Fibroblast of lung (primary cell): ENCODE data around the gene USH2A. TPM values are rescaled to one million over a fixed set of nuclear protein-coding genes. Genes with fewer than 3 reads are reported as not detected.

ENCODE experiments used
- DNase-seq, 2 donors: peaks; one replicate each; pipeline versions ENCODE4 v3.0.0 to v3.0.0-alpha.2; 2010; ENCODE audit warnings: low read depth in 2 of 2
- H2AFZ ChIP-seq: 2 replicates; pipeline ENCODE4 v1.5.1; 2012; ENCODE audit warnings: low read length, control low read depth, inconsistent platforms
- H3K27ac ChIP-seq: 2 replicates; pipeline ENCODE4 v1.5.1; 2011; ENCODE audit warnings: low read length, control low read depth; ENCODE audit not compliant: insufficient read depth
- H3K27me3 ChIP-seq: 2 replicates; pipeline ENCODE4 v1.5.1; 2011; ENCODE audit warnings: mild to moderate bottlenecking, low read length; ENCODE audit not compliant: control insufficient read depth, insufficient read depth
- H3K36me3 ChIP-seq: 2 replicates; pipeline ENCODE4 v1.5.1; 2011; ENCODE audit warnings: low read length; ENCODE audit not compliant: control insufficient read depth, insufficient read depth
- H3K4me1 ChIP-seq: 2 replicates; pipeline ENCODE4 v1.5.1; 2011; ENCODE audit warnings: low read length; ENCODE audit not compliant: control insufficient read depth, insufficient read depth; ENCODE audit errors: extremely low read depth
- H3K4me2 ChIP-seq: 2 replicates; pipeline ENCODE4 v1.5.1; 2011; ENCODE audit warnings: low read length, control low read depth; ENCODE audit not compliant: insufficient read depth; ENCODE audit errors: extremely low read depth
- H3K4me3 ChIP-seq, 4 experiments: fragments of 200-600 bp in 1 of 4; sonication (generic) in 1 of 4; replicated peaks in 1 of 4; 2 replicates each; pipeline ENCODE4 v1.5.1; 2011 to 2016; ENCODE audit warnings: low read length in 4 of 4, low read depth in 3 of 4, mild to moderate bottlenecking in 3 of 4, control low read depth in 2 of 4, inconsistent platforms in 1 of 4, mixed read lengths in 1 of 4; ENCODE audit not compliant: insufficient read depth in 1 of 4; ENCODE audit errors: control extremely low read depth in 1 of 4
- H3K79me2 ChIP-seq: 2 replicates; pipeline ENCODE4 v1.5.1; 2012; ENCODE audit warnings: mild to moderate bottlenecking, low read length, inconsistent platforms; ENCODE audit not compliant: control insufficient read depth, insufficient read depth
- H3K9ac ChIP-seq: 2 replicates; pipeline ENCODE4 v1.5.1; 2011; ENCODE audit warnings: mild to moderate bottlenecking, low read length, control low read depth; ENCODE audit not compliant: insufficient read depth
- H3K9me3 ChIP-seq: 2 replicates; pipeline ENCODE4 v1.5.1; 2012; ENCODE audit warnings: low read depth, low read length; ENCODE audit not compliant: control insufficient read depth, insufficient read depth
- H4K20me1 ChIP-seq: 2 replicates; pipeline ENCODE4 v1.5.1; 2011; ENCODE audit warnings: low read length; ENCODE audit not compliant: control insufficient read depth, insufficient read depth; ENCODE audit errors: extremely low read depth
- EZH2 ChIP-seq: IDR thresholded peaks from 2 replicates; pipeline ENCODE4 v1.5.1; 2012; ENCODE audit warnings: low read length, control low read depth, mild to moderate bottlenecking; ENCODE audit errors: missing control alignments
- polyA plus RNA-seq, 2 donors: library from polyadenylated mRNA; depleted of rRNA in 1 of 2; stranded (reverse) in 1 of 2; unstranded in 1 of 2; fragments of >200 nt; gene quantifications; 2 replicates each; pipeline ENCODE4 v1.2.1, GENCODE V29; 2011 to 2012; ENCODE audit warnings: missing spikeins in 1 of 2
- total RNA-seq: library from RNA; depleted of rRNA; stranded (reverse); fragments of >200 nt; gene quantifications from 2 replicates; pipeline ENCODE4 v1.2.1, GENCODE V29; 2014
- TF ChIP-seq, protein P1 (sequence below), 2 donors: IDR thresholded peaks in 1 of 2; conservative IDR thresholded peaks in 1 of 2; 1 replicate in 1 of 2; 2 replicates in 1 of 2; pipeline ENCODE4 v1.5.1; 2011 to 2012; ENCODE audit warnings: low read length in 2 of 2, control low read depth in 1 of 2, inconsistent platforms in 1 of 2, low read depth in 1 of 2, mild to moderate bottlenecking in 1 of 2

USH2A gene
- total and polyA plus RNA-seq, 2 donors (not counting 1 experiment from before 2014, with no cell fraction given), result under 0.01 to 0.01 TPM

DNA sequence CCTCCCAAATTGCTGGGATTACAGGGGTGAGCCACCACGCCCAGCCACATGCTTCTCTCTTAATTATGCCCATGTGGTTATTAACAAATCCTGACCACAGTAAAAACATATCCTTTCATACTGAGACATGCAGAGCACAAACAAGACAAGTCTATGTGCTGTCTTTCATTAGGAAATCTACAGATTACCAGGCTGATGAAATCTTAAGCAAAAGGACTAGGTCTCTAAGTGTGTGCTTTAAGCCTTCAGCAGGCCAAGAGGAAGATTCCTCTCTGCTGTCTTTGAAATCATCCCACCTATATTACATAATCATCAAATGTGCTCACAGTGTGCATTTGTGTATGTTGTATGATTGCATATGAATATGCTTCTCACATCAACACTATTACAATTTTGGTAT is 436.8 kb downstream of the USH2A start:
- Histone ChIP-seq H3K4me2 (no peak overlapping the region), H3K36me3 (no peaks in the 10 kb centered on the region), H3K27me3 (no peaks in the 10 kb centered on the region), H3K9me3 (no peaks in the 10 kb centered on the region), H4K20me1 (no peaks in the 10 kb centered on the region), H3K79me2 (no peaks in the 10 kb centered on the region), H3K27ac (no peak overlapping the region), H2AFZ (no peak overlapping the region), H3K9ac (no peak overlapping the region), H3K4me1 (no peaks in the 10 kb centered on the region), H3K4me3 (no peak overlapping the region)
- TF ChIP-seq, protein P1, sequence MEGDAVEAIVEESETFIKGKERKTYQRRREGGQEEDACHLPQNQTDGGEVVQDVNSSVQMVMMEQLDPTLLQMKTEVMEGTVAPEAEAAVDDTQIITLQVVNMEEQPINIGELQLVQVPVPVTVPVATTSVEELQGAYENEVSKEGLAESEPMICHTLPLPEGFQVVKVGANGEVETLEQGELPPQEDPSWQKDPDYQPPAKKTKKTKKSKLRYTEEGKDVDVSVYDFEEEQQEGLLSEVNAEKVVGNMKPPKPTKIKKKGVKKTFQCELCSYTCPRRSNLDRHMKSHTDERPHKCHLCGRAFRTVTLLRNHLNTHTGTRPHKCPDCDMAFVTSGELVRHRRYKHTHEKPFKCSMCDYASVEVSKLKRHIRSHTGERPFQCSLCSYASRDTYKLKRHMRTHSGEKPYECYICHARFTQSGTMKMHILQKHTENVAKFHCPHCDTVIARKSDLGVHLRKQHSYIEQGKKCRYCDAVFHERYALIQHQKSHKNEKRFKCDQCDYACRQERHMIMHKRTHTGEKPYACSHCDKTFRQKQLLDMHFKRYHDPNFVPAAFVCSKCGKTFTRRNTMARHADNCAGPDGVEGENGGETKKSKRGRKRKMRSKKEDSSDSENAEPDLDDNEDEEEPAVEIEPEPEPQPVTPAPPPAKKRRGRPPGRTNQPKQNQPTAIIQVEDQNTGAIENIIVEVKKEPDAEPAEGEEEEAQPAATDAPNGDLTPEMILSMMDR (conservative IDR thresholded peaks at IDR 0.05 in 1 of 2, IDR thresholded peaks at IDR 0.05 in 1 of 2; ENCODE audit: low read depth in 1 of 2, low read length in 2 of 2), result no peak
- no peak for TF ChIP-seq EZH2
- peak in 1 of 2 donors; percentile 22 for DNase-seq

DNA sequence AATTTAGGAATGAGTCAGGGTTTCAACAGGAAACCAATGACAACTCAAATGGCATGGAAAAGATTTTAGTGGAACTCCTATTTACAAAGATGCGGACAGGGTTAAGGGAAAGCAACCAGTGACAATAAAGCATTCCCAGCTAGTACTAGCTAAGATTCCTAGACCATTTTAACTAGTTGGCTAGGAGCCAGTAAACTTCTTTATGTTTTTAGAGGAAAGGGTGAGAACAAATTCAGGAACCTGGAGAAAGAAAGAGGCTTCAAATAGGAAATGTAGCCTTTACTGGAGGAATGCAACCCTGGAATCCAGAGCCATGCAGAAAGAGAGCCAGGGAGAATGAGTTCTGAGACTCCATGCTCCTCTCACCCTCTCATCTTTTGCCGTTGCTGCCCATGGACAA is 439.6 kb downstream of the USH2A start:
- no peak for DNase-seq
- TF ChIP-seq, protein P1 (conservative IDR thresholded peaks at IDR 0.05 in 1 of 2, IDR thresholded peaks at IDR 0.05 in 1 of 2; ENCODE audit: low read depth in 1 of 2, low read length in 2 of 2), result no peak
- TF ChIP-seq EZH2, result no peak
- no peaks in the 10 kb centered on the region for H4K20me1 ChIP-seq
- no peaks in the 10 kb centered on the region for H3K9me3 ChIP-seq
- no peak overlapping the region for H3K27ac ChIP-seq
- H3K4me3 ChIP-seq, result no peak overlapping the region
- no peaks in the 10 kb centered on the region for H3K27me3 ChIP-seq
- no peaks in the 10 kb centered on the region for H3K79me2 ChIP-seq
- no peaks in the 10 kb centered on the region for H3K4me1 ChIP-seq
- H3K4me2 ChIP-seq, result no peak overlapping the region
- no peak overlapping the region for H2AFZ ChIP-seq
- no peaks in the 10 kb centered on the region for H3K36me3 ChIP-seq
- no peak overlapping the region for H3K9ac ChIP-seq

DNA sequence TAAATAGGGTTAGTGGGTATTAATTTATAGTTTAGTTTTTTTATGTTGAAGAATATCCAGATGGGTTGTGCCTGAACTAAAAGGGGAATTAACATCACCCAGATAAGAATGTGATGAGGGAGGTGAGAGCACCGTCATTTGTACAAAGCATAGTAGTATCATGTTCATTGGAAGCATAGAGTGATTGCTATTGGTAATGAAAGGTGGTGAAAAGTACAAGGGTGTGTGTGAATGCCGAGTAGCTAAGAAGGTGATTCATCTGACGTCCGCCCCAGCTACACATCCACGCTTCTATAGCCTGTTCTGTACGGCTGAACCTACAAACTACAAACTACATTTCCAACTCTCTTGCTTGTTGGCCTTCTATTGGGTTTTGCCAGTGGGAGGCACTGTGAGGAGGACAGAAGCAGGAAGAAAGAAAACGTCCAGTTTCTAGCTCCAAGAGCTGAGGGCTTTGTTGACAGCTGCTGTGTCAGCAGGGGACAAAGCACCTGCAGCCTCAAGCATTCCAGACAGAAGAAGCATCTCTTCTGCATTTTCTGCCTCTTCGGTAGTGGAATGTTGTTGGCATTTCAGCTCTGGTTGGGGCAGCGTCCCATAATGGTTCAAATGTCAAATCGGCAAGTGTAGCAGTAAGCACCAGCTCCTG is 451.3 kb downstream of the USH2A start:
- Histone ChIP-seq H3K79me2 (no peaks in the 10 kb centered on the region), H3K4me3 (no peak overlapping the region), H3K4me2 (no peak overlapping the region), H3K27ac (no peak overlapping the region), H3K9ac (no peak overlapping the region), H3K36me3 (no peaks in the 10 kb centered on the region), H4K20me1 (no peaks in the 10 kb centered on the region), H3K9me3 (no peaks in the 10 kb centered on the region), H3K4me1 (no peaks in the 10 kb centered on the region), H2AFZ (no peak overlapping the region), H3K27me3 (no peaks in the 10 kb centered on the region)
- DNase-seq, result no peak
- TF ChIP-seq, protein P1 (conservative IDR thresholded peaks at IDR 0.05 in 1 of 2, IDR thresholded peaks at IDR 0.05 in 1 of 2; ENCODE audit: low read depth in 1 of 2, low read length in 2 of 2), result no peak
- no peak for TF ChIP-seq EZH2
